Ishikawa (cell line): Measurements from ENCODE around the gene COPZ2.

Experiments
- CEBPB ChIP-seq: IDR thresholded peaks from 2 replicates; pipeline ENCODE4 v1.6.1; 2012
- CREB1 ChIP-seq: IDR thresholded peaks from 2 replicates; pipeline ENCODE4 v1.6.1; 2012; ENCODE audit warnings: low read depth
- EGR1 ChIP-seq: IDR thresholded peaks from 2 replicates; pipeline ENCODE4 v1.6.1; 2012
- EP300 ChIP-seq: IDR thresholded peaks from 2 replicates; pipeline ENCODE4 v1.6.1; 2012; ENCODE audit warnings: borderline replicate concordance
- FOXM1 ChIP-seq: IDR thresholded peaks from 2 replicates; pipeline ENCODE4 v1.6.1; 2012; ENCODE audit warnings: low read depth, borderline replicate concordance
- NFIC ChIP-seq: IDR thresholded peaks from 2 replicates; pipeline ENCODE4 v1.6.1; 2012
- RAD21 ChIP-seq: IDR thresholded peaks from 2 replicates; pipeline ENCODE4 v1.6.1; 2012; ENCODE audit warnings: low read depth
- TAF1 ChIP-seq: IDR thresholded peaks from 2 replicates; pipeline ENCODE4 v1.6.1; 2012; ENCODE audit warnings: low read depth, mild to moderate bottlenecking
- TCF12 ChIP-seq: IDR thresholded peaks from 2 replicates; pipeline ENCODE4 v1.6.1; 2012; ENCODE audit warnings: low read depth
- TEAD4 ChIP-seq: IDR thresholded peaks from 2 replicates; pipeline ENCODE4 v1.6.1; 2012
- YY1 ChIP-seq: IDR thresholded peaks from 2 replicates; pipeline ENCODE4 v1.6.1; 2012; ENCODE audit warnings: low read depth
- ZBTB7A ChIP-seq: IDR thresholded peaks from 2 replicates; pipeline ENCODE4 v1.6.1; 2012; ENCODE audit warnings: low read depth
- TF ChIP-seq, protein P1 (sequence below): IDR thresholded peaks from 2 replicates; pipeline ENCODE4 v1.6.1; 2012
- TF ChIP-seq, protein P2 (sequence below): IDR thresholded peaks from 2 replicates; pipeline ENCODE4 v1.6.1; 2012; ENCODE audit warnings: low read depth, mild to moderate bottlenecking
- TF ChIP-seq, protein P3 (sequence below): IDR thresholded peaks from 2 replicates; pipeline ENCODE4 v1.6.1; 2012

COPZ2 gene

DNA sequence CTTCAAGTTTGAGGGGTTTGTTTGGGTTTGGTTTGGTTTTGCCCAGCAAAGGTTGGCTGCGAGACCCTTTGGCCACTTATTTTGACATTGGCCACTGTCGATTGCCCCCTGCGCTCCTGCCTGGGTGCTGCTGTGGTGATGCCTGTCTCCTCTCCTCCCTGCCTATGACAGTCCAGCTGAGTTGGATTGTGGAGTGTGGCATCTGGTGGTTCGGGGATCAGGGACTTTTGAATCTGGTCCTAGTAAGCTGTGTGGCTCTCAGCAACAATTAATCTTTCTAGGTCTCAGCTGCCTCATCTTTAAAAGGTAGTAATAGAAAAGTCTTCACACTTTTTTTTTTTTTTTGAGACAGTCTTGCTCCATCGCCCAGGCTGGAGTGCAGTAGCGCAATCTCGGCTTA is 39.6 kb downstream of the COPZ2 start:
- TF ChIP-seq TAF1: no peak
- TF ChIP-seq EP300: no peak
- TF ChIP-seq ZBTB7A: no peak
- TF ChIP-seq NFIC: no peak
- TF ChIP-seq, protein P1, sequence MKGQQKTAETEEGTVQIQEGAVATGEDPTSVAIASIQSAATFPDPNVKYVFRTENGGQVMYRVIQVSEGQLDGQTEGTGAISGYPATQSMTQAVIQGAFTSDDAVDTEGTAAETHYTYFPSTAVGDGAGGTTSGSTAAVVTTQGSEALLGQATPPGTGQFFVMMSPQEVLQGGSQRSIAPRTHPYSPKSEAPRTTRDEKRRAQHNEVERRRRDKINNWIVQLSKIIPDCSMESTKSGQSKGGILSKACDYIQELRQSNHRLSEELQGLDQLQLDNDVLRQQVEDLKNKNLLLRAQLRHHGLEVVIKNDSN: no peak
- no peak for TF ChIP-seq TCF12
- TF ChIP-seq FOXM1: no peak
- TF ChIP-seq RAD21: no peak
- no peak for TF ChIP-seq TEAD4
- TF ChIP-seq CREB1: no peak
- no peak for TF ChIP-seq EGR1
- TF ChIP-seq, protein P2, sequence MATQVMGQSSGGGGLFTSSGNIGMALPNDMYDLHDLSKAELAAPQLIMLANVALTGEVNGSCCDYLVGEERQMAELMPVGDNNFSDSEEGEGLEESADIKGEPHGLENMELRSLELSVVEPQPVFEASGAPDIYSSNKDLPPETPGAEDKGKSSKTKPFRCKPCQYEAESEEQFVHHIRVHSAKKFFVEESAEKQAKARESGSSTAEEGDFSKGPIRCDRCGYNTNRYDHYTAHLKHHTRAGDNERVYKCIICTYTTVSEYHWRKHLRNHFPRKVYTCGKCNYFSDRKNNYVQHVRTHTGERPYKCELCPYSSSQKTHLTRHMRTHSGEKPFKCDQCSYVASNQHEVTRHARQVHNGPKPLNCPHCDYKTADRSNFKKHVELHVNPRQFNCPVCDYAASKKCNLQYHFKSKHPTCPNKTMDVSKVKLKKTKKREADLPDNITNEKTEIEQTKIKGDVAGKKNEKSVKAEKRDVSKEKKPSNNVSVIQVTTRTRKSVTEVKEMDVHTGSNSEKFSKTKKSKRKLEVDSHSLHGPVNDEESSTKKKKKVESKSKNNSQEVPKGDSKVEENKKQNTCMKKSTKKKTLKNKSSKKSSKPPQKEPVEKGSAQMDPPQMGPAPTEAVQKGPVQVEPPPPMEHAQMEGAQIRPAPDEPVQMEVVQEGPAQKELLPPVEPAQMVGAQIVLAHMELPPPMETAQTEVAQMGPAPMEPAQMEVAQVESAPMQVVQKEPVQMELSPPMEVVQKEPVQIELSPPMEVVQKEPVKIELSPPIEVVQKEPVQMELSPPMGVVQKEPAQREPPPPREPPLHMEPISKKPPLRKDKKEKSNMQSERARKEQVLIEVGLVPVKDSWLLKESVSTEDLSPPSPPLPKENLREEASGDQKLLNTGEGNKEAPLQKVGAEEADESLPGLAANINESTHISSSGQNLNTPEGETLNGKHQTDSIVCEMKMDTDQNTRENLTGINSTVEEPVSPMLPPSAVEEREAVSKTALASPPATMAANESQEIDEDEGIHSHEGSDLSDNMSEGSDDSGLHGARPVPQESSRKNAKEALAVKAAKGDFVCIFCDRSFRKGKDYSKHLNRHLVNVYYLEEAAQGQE: no peak
- TF ChIP-seq, protein P3, sequence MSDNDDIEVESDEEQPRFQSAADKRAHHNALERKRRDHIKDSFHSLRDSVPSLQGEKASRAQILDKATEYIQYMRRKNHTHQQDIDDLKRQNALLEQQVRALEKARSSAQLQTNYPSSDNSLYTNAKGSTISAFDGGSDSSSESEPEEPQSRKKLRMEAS: no peak
- TF ChIP-seq YY1: no peak

DNA sequence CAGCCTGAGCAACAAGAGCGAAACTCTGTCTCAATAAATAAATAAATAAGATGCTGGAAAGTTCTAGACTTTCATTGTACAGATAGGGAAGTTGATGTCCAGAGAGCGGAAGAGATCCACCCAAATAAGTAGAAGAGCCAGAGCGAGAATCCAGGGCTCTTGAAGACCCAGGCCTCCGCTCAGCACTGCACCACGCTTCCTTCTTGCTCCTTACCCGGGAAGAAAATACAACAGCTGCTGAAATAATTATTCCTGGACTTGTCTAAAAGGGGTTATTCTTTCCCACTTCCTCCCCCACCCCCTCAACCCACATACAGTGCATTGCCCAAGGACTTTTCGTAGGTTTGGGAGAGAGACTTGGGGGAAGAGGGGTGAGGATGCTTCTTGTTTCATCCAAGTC is 40.0 kb downstream of the COPZ2 start:
- no peak for TF ChIP-seq TEAD4
- TF ChIP-seq, protein P1: no peak
- TF ChIP-seq CEBPB: no peak
- no peak for TF ChIP-seq CREB1
- TF ChIP-seq EP300: no peak
- TF ChIP-seq EGR1: no peak
- TF ChIP-seq RAD21: no peak
- TF ChIP-seq, protein P2: no peak
- TF ChIP-seq NFIC: no peak
- TF ChIP-seq, protein P3: no peak
- TF ChIP-seq ZBTB7A: no peak
- TF ChIP-seq TCF12: no peak
- TF ChIP-seq TAF1: no peak

DNA sequence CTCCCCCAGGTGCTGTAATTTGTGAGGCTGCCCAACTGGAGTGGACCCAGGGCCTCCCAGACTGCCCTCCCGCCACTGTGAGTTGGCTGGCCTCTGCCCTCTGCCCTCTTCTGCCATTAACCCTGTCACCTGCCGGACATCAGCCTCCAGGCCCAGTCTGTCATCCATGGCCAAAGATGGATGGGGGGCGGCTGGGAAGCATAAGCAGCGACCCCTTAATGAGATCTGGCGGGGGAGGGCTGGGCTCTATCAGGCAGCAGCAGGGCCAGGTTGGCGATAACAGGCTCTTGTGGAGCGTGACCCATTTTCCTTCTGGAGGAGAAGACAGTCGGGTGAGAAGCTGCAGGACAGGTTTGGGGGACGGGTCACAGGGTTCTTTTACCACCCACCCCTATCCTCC is 41.4 kb downstream of the COPZ2 start:
- TF ChIP-seq, protein P1: no peak
- TF ChIP-seq TAF1 (no peak), FOXM1 (no peak), NFIC (no peak), TEAD4 (no peak), RAD21 (no peak)
- TF ChIP-seq, protein P2: no peak
- TF ChIP-seq, protein P3: no peak

DNA sequence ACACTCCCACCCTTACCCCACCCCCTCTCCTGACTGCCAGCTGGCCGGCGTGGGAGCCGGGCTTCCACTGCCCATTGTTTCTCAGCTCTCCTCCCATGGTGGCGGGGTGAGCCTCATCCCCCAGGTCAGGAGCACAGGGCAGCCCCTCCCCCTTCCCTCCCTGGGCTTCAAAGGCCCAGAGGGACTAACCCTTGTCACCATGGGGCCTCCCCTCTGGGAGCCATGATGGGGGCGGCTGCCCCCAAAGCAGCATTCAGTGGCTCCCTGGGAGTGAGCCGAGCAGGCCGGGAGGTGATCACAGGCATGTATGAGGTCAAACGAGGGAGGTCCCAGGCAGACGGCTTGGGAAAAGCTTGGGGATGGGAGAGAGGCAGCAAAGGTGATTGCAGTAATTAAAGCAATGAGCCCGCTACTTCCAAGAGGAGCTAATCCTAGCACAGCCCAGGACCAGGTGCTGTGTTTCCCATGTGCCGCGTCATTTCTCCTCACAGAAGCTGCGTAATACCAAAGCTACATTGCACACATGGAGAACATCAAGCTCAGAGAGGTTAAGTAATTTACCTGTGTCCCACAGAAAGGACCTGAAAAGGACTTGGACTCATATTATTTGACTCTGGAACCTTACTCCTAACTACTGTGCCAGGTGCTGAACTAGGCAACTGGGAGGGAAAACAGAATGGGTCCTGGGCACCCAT is 42.2 kb downstream of the COPZ2 start:
- TF ChIP-seq NFIC: no peak
- no peak for TF ChIP-seq CREB1
- TF ChIP-seq, protein P2: no peak
- no peak for TF ChIP-seq EGR1
- no peak for TF ChIP-seq TEAD4
- TF ChIP-seq CEBPB: no peak
- TF ChIP-seq EP300: no peak
- TF ChIP-seq RAD21: no peak
- TF ChIP-seq TAF1: no peak
- no peak for TF ChIP-seq ZBTB7A
- TF ChIP-seq FOXM1: no peak
- TF ChIP-seq TCF12: no peak
- TF ChIP-seq YY1: no peak
- TF ChIP-seq, protein P1: no peak
